GM20000 (cell line): ENCODE measurements around the gene TMCC1.

Experiments used
- DNase-seq: peaks from one replicate; pipeline ENCODE4 v3.0.0; 2012; ENCODE audit warnings: low spot score
- TF ChIP-seq, protein P1 (sequence below): IDR thresholded peaks from 2 replicates; pipeline ENCODE4 v1.5.1; 2012; ENCODE audit warnings: mild to moderate bottlenecking, control low read depth; ENCODE audit errors: extremely low read depth, missing control alignments

Gene TMCC1

DNA sequence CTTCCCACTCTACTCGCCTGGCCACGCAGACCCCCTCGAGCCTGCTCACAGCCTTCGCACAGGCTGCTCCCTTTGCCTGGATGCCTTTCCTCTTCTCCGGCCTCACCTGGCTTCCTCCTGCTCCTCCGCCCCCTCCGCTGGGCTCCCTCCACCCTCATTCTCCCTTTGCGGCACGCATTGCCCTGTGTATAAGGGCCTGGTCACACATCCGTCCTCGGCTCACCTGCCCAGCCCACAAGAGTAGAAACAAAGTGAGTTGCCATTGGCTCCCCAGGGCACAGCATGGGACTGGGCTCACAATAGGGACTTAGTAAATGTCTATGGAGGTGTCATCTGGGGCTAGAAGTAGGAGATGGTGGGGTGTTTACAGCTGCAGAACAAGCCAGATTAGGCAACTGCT lies 291.2 kb downstream of the TMCC1 start:
- DNase-seq, result no peak
- TF ChIP-seq, protein P1, sequence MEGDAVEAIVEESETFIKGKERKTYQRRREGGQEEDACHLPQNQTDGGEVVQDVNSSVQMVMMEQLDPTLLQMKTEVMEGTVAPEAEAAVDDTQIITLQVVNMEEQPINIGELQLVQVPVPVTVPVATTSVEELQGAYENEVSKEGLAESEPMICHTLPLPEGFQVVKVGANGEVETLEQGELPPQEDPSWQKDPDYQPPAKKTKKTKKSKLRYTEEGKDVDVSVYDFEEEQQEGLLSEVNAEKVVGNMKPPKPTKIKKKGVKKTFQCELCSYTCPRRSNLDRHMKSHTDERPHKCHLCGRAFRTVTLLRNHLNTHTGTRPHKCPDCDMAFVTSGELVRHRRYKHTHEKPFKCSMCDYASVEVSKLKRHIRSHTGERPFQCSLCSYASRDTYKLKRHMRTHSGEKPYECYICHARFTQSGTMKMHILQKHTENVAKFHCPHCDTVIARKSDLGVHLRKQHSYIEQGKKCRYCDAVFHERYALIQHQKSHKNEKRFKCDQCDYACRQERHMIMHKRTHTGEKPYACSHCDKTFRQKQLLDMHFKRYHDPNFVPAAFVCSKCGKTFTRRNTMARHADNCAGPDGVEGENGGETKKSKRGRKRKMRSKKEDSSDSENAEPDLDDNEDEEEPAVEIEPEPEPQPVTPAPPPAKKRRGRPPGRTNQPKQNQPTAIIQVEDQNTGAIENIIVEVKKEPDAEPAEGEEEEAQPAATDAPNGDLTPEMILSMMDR, result no peak

DNA sequence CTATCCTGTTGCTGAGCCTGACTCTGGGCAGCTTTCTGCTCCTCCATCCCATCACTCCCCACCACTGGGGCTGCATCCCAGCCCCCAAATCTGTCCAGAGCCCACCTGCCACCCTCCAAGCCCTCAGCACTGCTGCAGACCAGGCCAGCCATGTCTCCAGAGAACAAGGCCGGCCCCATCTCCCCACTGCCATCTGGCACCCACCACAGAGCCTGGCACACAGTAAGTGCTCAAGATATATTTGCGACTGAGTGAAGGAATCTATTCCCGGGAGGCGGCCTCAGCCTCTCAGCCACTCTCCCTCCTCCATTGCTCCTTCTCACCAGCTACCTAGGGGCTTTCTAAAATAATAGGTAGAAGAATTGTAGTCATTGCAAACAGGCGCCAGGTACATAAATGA lies 291.8 kb downstream of the TMCC1 start:
- TF ChIP-seq, protein P1, result no peak
- no peak for DNase-seq

DNA sequence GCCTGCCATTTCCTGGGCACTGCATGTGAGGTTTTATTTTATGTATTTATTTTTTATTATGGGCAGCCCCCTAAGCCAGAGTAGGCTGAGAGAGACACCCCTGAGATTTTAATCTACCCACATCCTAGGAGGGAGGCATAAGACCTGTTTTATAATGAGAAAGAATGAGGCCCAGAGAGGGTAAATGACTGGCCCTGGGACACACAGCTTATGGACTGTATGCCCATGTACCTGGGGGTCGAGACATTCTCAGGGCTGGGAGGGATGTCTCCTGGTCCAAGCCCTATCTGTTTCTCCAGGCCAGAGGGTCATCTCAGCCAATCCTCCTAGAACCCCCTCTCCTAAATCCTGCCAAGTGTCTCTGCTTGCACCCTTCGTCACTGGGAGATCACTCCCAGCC lies 293.2 kb downstream of the TMCC1 start:
- TF ChIP-seq, protein P1, result no peak
- DNase-seq, result no peak

DNA sequence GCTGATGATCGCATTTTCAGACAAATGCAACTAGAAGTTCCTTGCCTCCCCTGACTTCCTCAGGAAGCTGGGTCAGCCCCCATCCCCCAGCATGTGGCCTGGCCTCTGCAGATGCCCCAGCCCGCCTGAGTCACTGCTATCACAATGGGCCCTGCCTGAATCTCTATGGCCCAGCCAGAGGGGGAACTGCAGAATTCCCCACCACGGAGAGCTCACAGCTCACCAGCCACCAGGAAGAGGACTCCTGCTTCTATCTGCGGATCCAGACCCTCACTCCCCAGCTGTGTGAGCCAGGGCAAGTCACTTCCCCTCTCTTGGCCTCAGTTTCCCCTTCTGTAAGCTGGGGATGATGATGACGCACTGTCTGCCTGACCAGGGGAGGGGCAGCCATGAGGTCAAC lies 293.9 kb downstream of the TMCC1 start:
- no peak for DNase-seq
- TF ChIP-seq, protein P1, result no peak

DNA sequence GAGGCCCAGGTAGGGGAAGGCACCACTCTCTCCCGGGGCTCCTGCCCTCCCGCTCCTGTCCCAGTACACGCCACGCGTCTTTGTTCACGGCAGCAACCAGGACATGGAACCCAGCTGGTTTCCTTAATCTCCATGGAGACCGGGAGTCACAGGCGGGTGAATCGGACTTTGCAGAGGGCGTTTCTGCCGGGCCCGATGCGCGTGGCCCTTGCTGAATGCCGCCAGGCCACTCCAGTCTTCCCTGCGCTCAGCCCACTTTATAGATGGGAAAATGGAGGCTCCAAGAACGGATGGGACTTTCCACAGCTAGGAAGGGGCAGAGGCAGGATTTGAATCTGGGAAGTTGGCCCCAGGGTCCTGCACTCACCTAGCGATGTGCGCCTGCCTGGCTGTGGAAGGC lies 294.4 kb downstream of the TMCC1 start:
- TF ChIP-seq, protein P1, result no peak
- DNase-seq, result no peak

DNA sequence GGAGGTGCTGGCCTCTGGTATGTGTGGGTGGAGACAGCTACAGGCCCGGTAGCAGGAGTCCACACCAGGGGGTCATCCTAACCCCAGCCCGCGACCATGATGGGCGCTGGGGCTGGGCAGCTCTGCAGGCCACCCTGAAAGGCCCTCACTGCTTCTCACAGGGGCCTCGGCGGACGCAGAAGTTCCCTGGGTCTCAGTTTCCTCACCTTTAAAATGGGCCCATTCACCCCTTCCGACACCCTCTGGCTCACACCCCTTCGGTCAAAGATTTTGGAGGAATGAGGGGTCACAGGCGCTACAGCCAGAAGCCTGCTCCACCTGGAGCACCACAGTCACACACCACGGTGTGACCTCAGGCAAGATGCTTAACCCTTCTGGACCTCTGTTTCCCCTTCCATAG lies 295.0 kb downstream of the TMCC1 start:
- TF ChIP-seq, protein P1, result no peak
- DNase-seq, result no peak

DNA sequence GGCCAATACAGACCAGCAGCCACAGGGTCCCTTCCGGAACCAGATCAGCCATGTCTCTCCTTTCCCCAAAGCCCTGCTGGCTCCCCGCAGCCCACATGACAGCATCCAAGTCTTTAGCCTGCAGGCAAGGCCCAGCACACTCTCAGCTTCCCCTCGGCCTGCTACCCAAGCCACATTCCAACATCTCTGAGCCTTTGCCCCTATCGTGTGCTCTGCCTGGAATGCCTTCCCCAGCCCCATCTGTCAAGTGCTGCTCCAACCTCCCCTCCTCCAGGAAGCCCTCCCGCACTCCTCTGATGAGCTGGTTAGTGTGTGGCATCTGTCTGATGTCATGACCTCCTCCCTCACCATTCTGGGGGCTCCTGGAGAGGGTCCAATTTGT lies 295.5 kb downstream of the TMCC1 start:
- TF ChIP-seq, protein P1, result no peak
- DNase-seq, result no peak
